ENCODE measurements around the gene KDM2A.

Gene KDM2A

DNA sequence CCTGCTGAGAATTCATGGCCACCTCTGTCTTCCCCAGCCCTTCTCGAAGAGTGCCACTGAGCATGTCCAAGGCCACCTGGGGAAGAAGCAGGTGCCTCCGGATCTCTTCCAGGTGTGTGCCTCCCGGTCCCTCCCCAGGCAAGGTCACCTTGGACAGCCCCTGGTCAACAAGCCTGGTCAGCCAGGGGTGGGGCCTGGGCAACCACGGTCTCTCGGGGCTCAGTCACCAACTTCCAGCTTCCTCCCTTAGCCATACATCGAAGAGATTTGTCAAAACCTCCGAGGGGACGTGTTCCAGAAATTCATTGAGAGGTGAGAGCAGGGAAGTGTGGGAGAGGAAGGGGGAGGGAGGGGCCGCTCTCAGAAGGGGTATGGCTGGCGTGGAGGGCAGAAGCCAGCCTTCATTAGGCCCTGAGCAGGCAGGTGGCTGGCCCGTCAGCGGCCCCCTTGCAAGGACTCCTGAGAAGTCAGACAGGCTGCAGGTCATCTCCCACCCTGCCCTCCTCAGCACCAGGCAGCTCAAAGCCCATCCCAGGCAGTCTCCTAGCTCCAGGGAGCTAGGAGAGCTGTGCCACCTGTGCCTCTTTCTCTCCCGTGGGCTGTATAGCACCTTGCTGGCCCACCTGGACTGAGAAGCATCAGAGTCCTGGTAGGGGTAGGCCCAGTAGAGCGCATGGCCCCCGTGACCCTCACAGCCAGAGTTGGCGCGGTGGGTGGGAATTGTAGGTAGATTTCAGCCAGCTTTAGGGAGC, 160.7 kb downstream of the KDM2A start:
- TF ChIP-seq, protein P1, sequence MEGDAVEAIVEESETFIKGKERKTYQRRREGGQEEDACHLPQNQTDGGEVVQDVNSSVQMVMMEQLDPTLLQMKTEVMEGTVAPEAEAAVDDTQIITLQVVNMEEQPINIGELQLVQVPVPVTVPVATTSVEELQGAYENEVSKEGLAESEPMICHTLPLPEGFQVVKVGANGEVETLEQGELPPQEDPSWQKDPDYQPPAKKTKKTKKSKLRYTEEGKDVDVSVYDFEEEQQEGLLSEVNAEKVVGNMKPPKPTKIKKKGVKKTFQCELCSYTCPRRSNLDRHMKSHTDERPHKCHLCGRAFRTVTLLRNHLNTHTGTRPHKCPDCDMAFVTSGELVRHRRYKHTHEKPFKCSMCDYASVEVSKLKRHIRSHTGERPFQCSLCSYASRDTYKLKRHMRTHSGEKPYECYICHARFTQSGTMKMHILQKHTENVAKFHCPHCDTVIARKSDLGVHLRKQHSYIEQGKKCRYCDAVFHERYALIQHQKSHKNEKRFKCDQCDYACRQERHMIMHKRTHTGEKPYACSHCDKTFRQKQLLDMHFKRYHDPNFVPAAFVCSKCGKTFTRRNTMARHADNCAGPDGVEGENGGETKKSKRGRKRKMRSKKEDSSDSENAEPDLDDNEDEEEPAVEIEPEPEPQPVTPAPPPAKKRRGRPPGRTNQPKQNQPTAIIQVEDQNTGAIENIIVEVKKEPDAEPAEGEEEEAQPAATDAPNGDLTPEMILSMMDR (IDR thresholded peaks at IDR 0.05; ENCODE audit: borderline replicate concordance, insufficient read depth, low read depth, low read length): no peak

DNA sequence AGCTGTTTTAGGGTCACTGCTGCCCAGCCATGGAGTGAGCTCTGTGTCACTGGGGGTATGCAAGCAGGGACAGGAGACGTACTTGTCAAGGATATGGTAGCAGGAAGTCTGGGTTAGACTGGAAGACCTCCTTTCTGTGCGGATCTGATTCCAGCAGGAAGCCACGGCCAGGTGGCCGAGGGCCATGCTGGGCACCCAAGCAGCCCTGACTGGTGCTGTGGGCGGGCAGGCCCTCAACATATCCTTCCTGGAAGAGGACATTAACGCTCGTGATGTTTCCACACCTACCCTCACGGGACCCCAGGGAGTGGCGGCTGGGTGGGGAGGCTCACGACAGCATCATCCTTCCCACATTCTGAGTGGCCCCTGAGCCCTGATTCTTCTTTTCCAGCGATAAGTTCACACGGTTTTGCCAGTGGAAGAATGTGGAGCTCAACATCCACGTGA, 161.3 kb downstream of the KDM2A start:
- H3K4me3 ChIP-seq (ENCODE audit: low read depth, low read length): no peak overlapping the region
- TF ChIP-seq, protein P1 (IDR thresholded peaks at IDR 0.05; ENCODE audit: borderline replicate concordance, insufficient read depth, low read depth, low read length): no peak

More for the DNA sequence above, 160.7 kb downstream of the KDM2A start:
- no peak overlapping the region for H3K4me3 ChIP-seq (ENCODE audit: low read depth, low read length)

DNA sequence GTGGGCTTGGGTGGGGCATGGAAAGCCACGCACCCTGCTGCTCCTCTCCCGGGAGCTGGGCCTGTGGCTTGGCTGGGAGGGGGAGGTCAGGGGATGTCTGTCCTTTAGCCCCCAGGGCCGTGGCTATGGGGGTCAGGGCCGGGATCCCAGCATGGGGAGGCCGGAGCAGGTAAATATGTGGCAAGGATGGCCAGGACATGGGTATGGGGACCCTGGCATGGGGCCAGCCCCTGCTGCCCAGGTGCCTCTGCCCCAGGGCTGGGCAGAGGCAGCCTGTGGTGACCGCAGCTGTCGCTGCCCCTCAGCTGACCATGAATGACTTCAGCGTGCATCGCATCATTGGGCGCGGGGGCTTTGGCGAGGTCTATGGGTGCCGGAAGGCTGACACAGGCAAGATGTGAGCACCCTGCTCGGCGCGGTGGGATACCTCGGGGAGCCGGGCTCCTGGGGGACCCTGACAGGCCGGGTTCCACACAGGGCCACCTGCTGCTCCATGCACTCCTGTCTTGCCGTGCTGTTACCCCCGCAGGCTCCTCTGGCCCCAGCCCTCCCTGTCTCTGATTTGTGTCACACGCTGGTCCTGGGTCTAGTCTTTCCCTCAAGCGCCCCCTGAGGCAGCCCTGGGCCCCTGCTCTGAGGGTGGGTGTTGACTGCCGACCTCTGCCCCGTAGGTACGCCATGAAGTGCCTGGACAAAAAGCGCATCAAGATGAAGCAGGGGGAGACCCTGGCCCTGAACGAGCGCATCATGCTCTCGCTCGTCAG, 161.9 kb downstream of the KDM2A start:
- TF ChIP-seq, protein P1 (IDR thresholded peaks at IDR 0.05; ENCODE audit: borderline replicate concordance, insufficient read depth, low read depth, low read length): no peak
- H3K4me3 ChIP-seq (ENCODE audit: low read depth, low read length): no peak overlapping the region

DNA sequence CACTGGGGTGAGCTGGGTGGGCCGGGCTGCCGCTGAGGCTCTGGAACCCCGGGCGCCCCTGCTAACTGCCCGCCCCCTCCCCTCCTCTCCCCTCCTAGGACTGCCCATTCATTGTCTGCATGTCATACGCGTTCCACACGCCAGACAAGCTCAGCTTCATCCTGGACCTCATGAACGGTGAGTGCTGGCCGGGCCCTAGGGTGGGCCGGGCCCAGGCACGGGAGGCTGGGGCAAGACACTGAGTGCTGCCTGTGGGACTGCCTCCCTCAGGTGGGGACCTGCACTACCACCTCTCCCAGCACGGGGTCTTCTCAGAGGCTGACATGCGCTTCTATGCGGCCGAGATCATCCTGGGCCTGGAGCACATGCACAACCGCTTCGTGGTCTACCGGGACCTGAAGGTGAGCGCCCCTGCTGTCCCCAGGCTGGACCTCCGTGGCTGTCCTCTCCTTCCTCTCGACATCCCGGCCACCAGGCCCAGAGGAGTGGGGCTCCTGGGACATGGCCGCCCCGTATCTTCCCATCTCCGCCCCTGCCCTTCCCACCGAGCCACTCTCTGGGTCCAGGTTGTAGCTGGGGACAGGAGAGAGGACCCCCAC, 162.6 kb downstream of the KDM2A start:
- no peak overlapping the region for H3K4me3 ChIP-seq (ENCODE audit: low read depth, low read length)
- TF ChIP-seq, protein P1 (IDR thresholded peaks at IDR 0.05; ENCODE audit: borderline replicate concordance, insufficient read depth, low read depth, low read length): no peak

DNA sequence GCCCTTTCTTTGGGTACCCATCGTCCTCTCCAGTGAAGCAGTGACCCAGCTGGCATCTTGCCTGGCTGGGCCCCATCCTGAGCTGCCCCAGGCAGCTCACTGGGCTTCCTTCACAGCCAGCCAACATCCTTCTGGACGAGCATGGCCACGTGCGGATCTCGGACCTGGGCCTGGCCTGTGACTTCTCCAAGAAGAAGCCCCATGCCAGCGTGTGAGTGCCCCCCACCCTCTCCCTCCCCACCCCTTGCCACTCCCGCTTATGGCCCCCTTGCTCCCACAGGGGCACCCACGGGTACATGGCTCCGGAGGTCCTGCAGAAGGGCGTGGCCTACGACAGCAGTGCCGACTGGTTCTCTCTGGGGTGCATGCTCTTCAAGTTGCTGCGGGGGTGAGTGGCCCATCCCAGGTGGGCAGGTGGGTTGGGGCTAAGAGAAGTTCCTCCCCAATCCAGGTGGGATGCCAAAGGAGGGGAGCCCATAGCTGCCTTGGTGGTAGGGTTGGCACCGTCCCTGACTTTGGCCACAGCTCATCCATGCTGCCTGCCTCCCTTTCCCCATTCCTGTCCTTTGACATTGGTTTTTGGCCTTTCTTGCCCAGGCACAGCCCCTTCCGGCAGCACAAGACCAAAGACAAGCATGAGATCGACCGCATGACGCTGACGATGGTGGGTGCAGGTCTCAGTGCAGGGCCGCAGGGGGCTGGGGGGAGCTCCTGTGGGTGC, 163.3 kb downstream of the KDM2A start:
- H3K4me3 ChIP-seq (ENCODE audit: low read depth, low read length): no peak overlapping the region

DNA sequence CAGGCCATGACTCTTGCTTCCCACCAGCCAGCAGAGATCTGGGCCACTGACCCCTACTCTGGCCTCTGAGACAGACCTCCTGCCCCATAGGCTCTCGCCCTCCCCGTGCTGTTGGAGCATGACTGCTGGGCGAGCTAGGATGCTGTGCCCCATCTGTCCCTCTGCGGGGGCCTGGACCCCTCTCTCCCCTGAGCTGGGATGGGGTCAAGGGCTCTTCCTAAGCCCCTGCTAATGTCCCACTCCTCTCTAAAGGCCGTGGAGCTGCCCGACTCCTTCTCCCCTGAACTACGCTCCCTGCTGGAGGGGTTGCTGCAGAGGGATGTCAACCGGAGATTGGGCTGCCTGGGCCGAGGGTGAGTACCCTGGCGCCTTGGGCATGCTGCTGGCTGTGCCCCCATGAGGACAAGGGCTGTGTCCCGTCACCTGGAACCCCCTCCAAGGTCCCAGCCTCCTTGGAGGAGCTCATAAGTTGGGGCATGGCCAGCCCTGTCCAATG, 163.9 kb downstream of the KDM2A start:
- no peak overlapping the region for H3K4me3 ChIP-seq (ENCODE audit: low read depth, low read length)
- TF ChIP-seq, protein P1 (IDR thresholded peaks at IDR 0.05; ENCODE audit: borderline replicate concordance, insufficient read depth, low read depth, low read length): no peak

More for the DNA sequence above, 163.3 kb downstream of the KDM2A start:
- TF ChIP-seq, protein P1 (IDR thresholded peaks at IDR 0.05; ENCODE audit: borderline replicate concordance, insufficient read depth, low read depth, low read length): no peak

Measured in GM12875 (cell line).